Measurements from ENCODE around the gene HMCN2. TPM values are rescaled to one million over a fixed set of nuclear protein-coding genes. Genes with fewer than 3 reads are reported as not detected.

HMCN2 gene
- total RNA-seq, 2 experiments from 2014 or later: not detected

- TF ChIP-seq CTCF (conservative IDR thresholded peaks at IDR 0.05; ENCODE audit: low read length) (no peak), EZH2phosphoT487 (IDR thresholded peaks at IDR 0.05; ENCODE audit: borderline replicate concordance, low read depth, low read length) (no peak)
- H3K36me3 ChIP-seq (ENCODE audit: insufficient read depth, low read length): no peaks in the 10 kb centered on the region
- BruUV-seq (replicated peaks): no TSS peak
- no peak for DNase-seq (ENCODE audit: low spot score)
- H3K4me3 ChIP-seq (ENCODE audit: low read depth, low read length, poor library complexity, severe bottlenecking): no peak overlapping the region
- H2AFZ ChIP-seq (ENCODE audit: low read length): no peak overlapping the region
- H3K4me2 ChIP-seq (ENCODE audit: low read length): no peak overlapping the region
- no peaks in the 10 kb centered on the region for H3K9me3 ChIP-seq (ENCODE audit: low read length)
- no peaks in the 10 kb centered on the region for H3K4me1 ChIP-seq (ENCODE audit: insufficient read depth, low read length, poor library complexity, severe bottlenecking)
- H4K20me1 ChIP-seq (ENCODE audit: insufficient read depth, low read length): no peaks in the 10 kb centered on the region
- H3K27ac ChIP-seq (ENCODE audit: low read depth, low read length, poor library complexity, severe bottlenecking): no peak overlapping the region
- intact Hi-C loops (cut with micrococcal nuclease; ENCODE audit: unreplicated experiment): no loop called here
- ChIA-PET CTCF (ENCODE audit: unreplicated experiment) (no interaction called here), POLR2A (no interaction called here)
- H3K79me2 ChIP-seq (ENCODE audit: insufficient read depth, low read depth, low read length): no peaks in the 10 kb centered on the region
- H3K9me2 ChIP-seq (ENCODE audit: insufficient read depth, low read length): no peaks in the 10 kb centered on the region
Observed at GRCh38 chr9:130344366-130344765, 78.8 kb downstream of the HMCN2 start.

GRCh38 chr9:130345009-130345896 is 79.7 kb downstream of the HMCN2 start:
- H3K9me2 ChIP-seq (ENCODE audit: insufficient read depth, low read length): no peaks in the 10 kb centered on the region
- intact Hi-C loops (cut with micrococcal nuclease; ENCODE audit: unreplicated experiment): no loop called here
- H3K4me1 ChIP-seq (ENCODE audit: insufficient read depth, low read length, poor library complexity, severe bottlenecking): no peaks in the 10 kb centered on the region
- no peak overlapping the region for H3K27ac ChIP-seq (ENCODE audit: low read depth, low read length, poor library complexity, severe bottlenecking)
- no peak overlapping the region for H3K4me2 ChIP-seq (ENCODE audit: low read length)
- no peak overlapping the region for H3K4me3 ChIP-seq (ENCODE audit: low read depth, low read length, poor library complexity, severe bottlenecking)
- BruUV-seq (replicated peaks): no TSS peak
- H3K79me2 ChIP-seq (ENCODE audit: insufficient read depth, low read depth, low read length): no peaks in the 10 kb centered on the region
- TF ChIP-seq CTCF (conservative IDR thresholded peaks at IDR 0.05; ENCODE audit: low read length) (no peak), EZH2phosphoT487 (IDR thresholded peaks at IDR 0.05; ENCODE audit: borderline replicate concordance, low read depth, low read length) (no peak)
- DNase-seq (ENCODE audit: low spot score): no peak
- H3K9me3 ChIP-seq (ENCODE audit: low read length): no peaks in the 10 kb centered on the region
- ChIA-PET CTCF (ENCODE audit: unreplicated experiment) (no interaction called here), POLR2A (no interaction called here)
- H4K20me1 ChIP-seq (ENCODE audit: insufficient read depth, low read length): no peaks in the 10 kb centered on the region
- no peaks in the 10 kb centered on the region for H3K36me3 ChIP-seq (ENCODE audit: insufficient read depth, low read length)
- no peak overlapping the region for H2AFZ ChIP-seq (ENCODE audit: low read length)

DNA sequence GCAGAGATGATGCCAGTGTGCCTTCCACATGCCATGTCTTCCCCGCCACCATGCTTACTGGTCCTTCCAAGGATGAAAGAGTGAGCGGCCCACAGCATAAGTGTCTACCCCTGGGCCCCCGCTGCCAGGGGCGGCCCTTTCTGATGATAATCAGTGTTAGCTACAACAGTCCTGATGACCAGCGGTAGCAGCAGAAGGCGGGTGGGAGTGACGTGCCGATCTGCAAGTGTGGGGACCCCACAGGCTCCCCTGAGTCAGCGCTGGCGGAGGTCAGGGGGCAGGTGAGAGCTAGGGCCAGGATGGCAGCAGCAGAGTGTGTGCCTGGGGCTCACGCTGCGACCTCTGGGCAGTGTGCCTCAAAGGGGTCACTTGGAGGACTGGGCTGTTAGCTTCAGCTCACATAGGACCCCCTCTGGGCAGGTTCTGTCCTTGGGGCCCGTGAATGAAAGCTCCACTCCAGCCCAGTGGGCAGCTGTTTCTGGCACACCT is 80.4 kb downstream of the HMCN2 start:
- no peak overlapping the region for H3K4me3 ChIP-seq (ENCODE audit: low read depth, low read length, poor library complexity, severe bottlenecking)
- H3K4me1 ChIP-seq (ENCODE audit: insufficient read depth, low read length, poor library complexity, severe bottlenecking): no peaks in the 10 kb centered on the region
- H2AFZ ChIP-seq (ENCODE audit: low read length): no peak overlapping the region
- H3K79me2 ChIP-seq (ENCODE audit: insufficient read depth, low read depth, low read length): no peaks in the 10 kb centered on the region
- intact Hi-C loops (cut with micrococcal nuclease; ENCODE audit: unreplicated experiment): no loop called here
- no peak for TF ChIP-seq EZH2phosphoT487 (IDR thresholded peaks at IDR 0.05; ENCODE audit: borderline replicate concordance, low read depth, low read length)
- no peak for TF ChIP-seq CTCF (conservative IDR thresholded peaks at IDR 0.05; ENCODE audit: low read length)
- ChIA-PET CTCF (ENCODE audit: unreplicated experiment) (no interaction called here), POLR2A (no interaction called here)
- H3K4me2 ChIP-seq (ENCODE audit: low read length): no peak overlapping the region
- H3K9me3 ChIP-seq (ENCODE audit: low read length): no peaks in the 10 kb centered on the region
- H3K36me3 ChIP-seq (ENCODE audit: insufficient read depth, low read length): no peaks in the 10 kb centered on the region
- H3K9me2 ChIP-seq (ENCODE audit: insufficient read depth, low read length): no peaks in the 10 kb centered on the region
- H4K20me1 ChIP-seq (ENCODE audit: insufficient read depth, low read length): no peaks in the 10 kb centered on the region
- no peak for DNase-seq (ENCODE audit: low spot score)
- BruUV-seq (replicated peaks): no TSS peak
- H3K27ac ChIP-seq (ENCODE audit: low read depth, low read length, poor library complexity, severe bottlenecking): no peak overlapping the region

All from OCI-LY7 (cell line).